ENCODE measurements around the gene ASIP. TPM values are rescaled to one million over a fixed set of nuclear protein-coding genes. Genes with fewer than 3 reads are reported as not detected.
"Not testable (repeated sequence)": the region's sequence is repeated elsewhere in the genome, so short reads cannot be mapped to it uniquely, and the experiment has no call there.

Gene ASIP
- total RNA-seq, 1 donor from 2014 or later = not detected

DNA sequence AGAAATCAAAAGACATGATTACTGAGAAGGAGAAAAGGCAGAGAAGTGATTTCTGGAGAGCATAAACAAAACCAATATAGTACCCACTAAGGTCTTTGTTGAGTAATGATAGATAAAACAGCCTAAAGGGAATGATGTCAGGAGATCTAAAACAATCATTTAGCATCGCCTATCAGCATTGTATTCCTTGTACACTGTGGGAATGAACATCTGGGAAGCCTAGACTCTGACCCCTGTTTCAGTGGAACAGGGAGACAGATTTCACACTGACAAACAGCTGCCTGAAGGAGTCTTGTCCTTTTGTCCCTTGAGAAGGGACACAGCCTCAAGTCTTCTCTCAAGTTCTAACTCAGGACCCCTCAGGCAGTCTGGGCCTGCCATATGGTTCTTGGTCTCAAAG is 1.7 kb downstream of the ASIP start:
- DNase-seq (ENCODE audit: low read depth) = no peak
- no peak overlapping the region for H3K4me3 ChIP-seq (ENCODE audit: low read depth, low read length)
- TF ChIP-seq CTCF (conservative IDR thresholded peaks at IDR 0.05; ENCODE audit: low read depth, low read length) = no peak

DNA sequence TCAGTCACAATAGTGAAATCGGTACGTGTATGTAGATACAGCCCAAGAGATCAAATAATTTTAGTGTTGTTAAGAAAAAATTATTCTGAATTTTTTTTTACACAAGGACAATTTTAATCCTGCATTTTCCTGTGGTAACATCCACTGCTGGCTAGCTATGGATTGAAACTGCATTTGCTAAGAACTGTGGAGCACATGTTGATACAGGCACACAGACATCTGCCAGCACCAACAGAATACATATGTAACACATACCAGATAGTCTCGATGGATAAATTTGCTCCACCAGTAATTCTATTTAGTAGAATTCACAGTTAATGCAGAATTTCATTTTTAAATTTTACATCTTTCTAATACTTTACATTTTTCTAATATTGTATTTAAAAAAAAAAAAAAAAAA is 2.2 kb downstream of the ASIP start:
- no peak for DNase-seq (ENCODE audit: low read depth)
- TF ChIP-seq CTCF (conservative IDR thresholded peaks at IDR 0.05; ENCODE audit: low read depth, low read length) = no peak

DNA sequence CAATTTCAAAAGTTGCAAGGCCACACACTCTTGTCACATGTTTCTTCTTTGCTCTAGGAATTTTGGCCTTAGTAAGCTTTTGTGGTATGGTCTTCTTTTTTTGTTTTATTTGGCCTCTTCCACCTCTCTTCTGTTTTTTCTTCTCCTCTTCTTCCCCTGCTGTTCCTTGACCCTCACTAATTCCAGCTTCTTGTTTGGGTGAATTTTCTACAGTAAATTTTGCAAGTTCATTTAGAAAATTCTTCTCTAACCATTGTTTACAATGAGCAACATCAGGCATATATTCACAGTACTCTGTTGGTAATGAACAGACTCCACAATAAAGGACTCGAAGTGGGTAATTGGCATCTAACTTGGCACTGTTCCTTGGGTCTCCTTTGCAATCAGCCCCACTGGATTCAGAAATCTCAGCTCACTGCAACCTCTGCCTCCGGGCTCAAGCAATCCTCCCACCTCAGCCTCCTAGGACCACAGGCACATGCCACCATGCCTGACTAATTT is 5.0 kb downstream of the ASIP start:
- no peak overlapping the region for H3K4me3 ChIP-seq (ENCODE audit: low read depth, low read length)
- TF ChIP-seq CTCF (conservative IDR thresholded peaks at IDR 0.05; ENCODE audit: low read depth, low read length) = no peak
- no peak for DNase-seq (ENCODE audit: low read depth)

More for the DNA sequence above, 2.2 kb downstream of the ASIP start:
- H3K4me3 ChIP-seq (ENCODE audit: low read depth, low read length) = no peak overlapping the region

DNA sequence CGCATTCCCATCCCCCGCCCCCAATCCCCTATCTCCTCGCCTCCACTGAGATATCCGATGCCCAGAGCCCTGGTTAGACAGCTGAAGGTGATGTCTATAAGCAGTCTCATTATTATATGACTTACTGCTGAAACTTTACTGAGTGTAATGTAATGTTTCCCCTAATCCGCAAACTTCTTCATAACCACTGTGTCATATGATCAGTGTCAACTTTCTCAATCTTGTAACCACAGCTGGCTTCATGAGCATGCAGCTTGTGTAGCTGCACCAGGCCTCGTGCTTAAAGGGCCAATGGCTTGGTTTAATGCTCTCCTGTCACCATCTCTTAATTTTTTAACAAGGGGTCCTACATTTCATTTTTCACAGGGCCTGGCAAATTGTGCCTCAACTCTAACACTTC is 8.1 kb downstream of the ASIP start:
- TF ChIP-seq CTCF (conservative IDR thresholded peaks at IDR 0.05; ENCODE audit: low read depth, low read length) = no peak
- no peak overlapping the region for H3K4me3 ChIP-seq (ENCODE audit: low read depth, low read length)
- DNase-seq (ENCODE audit: low read depth) = no peak

- H3K4me3 ChIP-seq (ENCODE audit: low read depth, low read length) = no peak overlapping the region
- no peak for DNase-seq (ENCODE audit: low read depth)
- no peak for TF ChIP-seq CTCF (conservative IDR thresholded peaks at IDR 0.05; ENCODE audit: low read depth, low read length)
Observed at GRCh38 chr20:34250005-34250404, 8.8 kb downstream of the ASIP start.

GRCh38 chr20:34251619-34252018 is 10.4 kb downstream of the ASIP start:
- no peak overlapping the region for H3K4me3 ChIP-seq (ENCODE audit: low read depth, low read length)
- no peak for DNase-seq (ENCODE audit: low read depth)
- no peak for TF ChIP-seq CTCF (conservative IDR thresholded peaks at IDR 0.05; ENCODE audit: low read depth, low read length)

DNA sequence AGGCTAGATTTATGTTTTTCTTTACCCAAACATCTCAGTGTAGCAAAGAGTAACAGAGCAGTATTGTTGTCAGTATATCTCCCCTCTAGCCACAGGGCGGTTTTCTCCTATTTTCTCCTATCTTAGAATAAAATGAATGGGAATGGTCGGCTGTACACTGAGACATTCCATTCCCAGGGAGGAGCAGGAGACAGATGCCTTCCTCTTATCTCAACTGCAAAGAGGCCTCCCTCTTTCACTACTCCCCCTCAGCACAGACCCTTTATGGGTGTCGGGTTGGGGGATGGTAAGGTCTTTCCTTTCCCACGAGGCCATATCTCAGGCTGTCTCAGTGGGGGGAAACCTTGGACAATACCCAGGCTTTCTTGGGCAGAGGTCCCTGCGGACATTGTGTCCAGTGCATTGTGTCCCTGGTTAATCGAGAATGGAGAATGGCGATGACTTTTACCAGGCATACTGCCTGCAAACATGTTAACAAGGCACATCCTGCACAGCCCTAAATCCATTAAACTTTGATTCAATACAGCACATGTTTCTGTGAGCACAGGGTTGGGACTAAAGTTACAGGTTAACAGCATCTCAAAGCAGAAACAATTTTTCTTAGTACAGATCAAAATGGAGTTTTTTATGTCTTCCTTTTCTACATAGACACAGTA is 11.3 kb downstream of the ASIP start:
- not testable (repeated sequence) for H3K4me3 ChIP-seq (ENCODE audit: low read depth, low read length); DNase-seq (ENCODE audit: low read depth)
